Naive B cell (primary cell): Measurements from ENCODE around the gene ARV1. TPM values are rescaled to one million over a fixed set of nuclear protein-coding genes. Genes with fewer than 3 reads are reported as not detected.
A peak's percentile ranks its signal among the peaks of the same experiment; 100 is the strongest.

ENCODE experiments used
- ATAC-seq, 2 donors: fragments of 150-1000 bp; cut with Tn5 transposase; 2 replicates each; pipeline ENCODE4 v1.10.0; 2021; ENCODE audit warnings: low read depth in 2 of 2, mild to moderate bottlenecking in 2 of 2, moderate library complexity in 2 of 2
- DNase-seq: peaks from one replicate; pipeline ENCODE4 v3.0.0; 2022
- H3K27ac Mint-ChIP-seq, 6 donors: one replicate each; pipeline ENCODE4 v1.8.0; 2020 to 2022; ENCODE audit warnings: mild to moderate bottlenecking in 6 of 6, mixed read lengths in 6 of 6, moderate library complexity in 5 of 6, inconsistent platforms in 2 of 6
- H3K27me3 Mint-ChIP-seq, 3 donors: one replicate each; pipeline ENCODE4 v1.8.0; 2021 to 2022; ENCODE audit warnings: mixed read lengths in 3 of 3, mild to moderate bottlenecking in 1 of 3
- H3K36me3 Mint-ChIP-seq, 2 donors: one replicate each; pipeline ENCODE4 v1.8.0; 2020 to 2022; ENCODE audit warnings: mixed read lengths in 2 of 2, inconsistent platforms in 1 of 2, mild to moderate bottlenecking in 1 of 2
- H3K4me1 Mint-ChIP-seq, 3 donors: one replicate each; pipeline ENCODE4 v1.8.0; 2020 to 2022; ENCODE audit warnings: mixed read lengths in 3 of 3, inconsistent platforms in 1 of 3, mild to moderate bottlenecking in 1 of 3, moderate library complexity in 1 of 3
- H3K4me3 Mint-ChIP-seq, 8 donors: one replicate each; pipeline ENCODE4 v1.8.0; 2020 to 2022; ENCODE audit warnings: mild to moderate bottlenecking in 8 of 8, mixed read lengths in 8 of 8, moderate library complexity in 8 of 8, inconsistent platforms in 2 of 8
- H3K9me3 Mint-ChIP-seq, 7 donors: one replicate each; pipeline ENCODE4 v1.8.0; 2020 to 2022; ENCODE audit warnings: mixed read lengths in 7 of 7, mild to moderate bottlenecking in 5 of 7, inconsistent platforms in 2 of 7, moderate library complexity in 1 of 7
- polyA plus RNA-seq, 6 donors: library from polyadenylated mRNA; unstranded; fragments of 300-500 nt; fragmentation: Illumina TruSeq; gene quantifications; one replicate each; pipeline ENCODE4 v1.2.3, GENCODE V29; 2021; ENCODE audit warnings: low read depth in 6 of 6

ARV1 gene
- polyA plus RNA-seq: 10 to 100 TPM; 33.6 to 46.4 (median 38.8) TPM

- Mint-ChIP-seq H3K27me3 (no peaks in the 10 kb centered on the region), H3K9me3 (no peaks in the 10 kb centered on the region), H3K4me3 (peak within 1 kb of the TSS in 7 of 8 donors; percentile 93 to 100 (median 98)), H3K4me1 (peaks cover 35 to 36% (median 35%) of the 10 kb centered on the region in 3 donors), H3K27ac (peak within 1 kb of the TSS; percentile 97 to 99 (median 98)), H3K36me3 (peaks cover 0 to 5% of the 10 kb centered on the region in 2 donors)
- DNase-seq (peak; percentile 99), ATAC-seq (peak; percentile 88 to 89)
Observed at GRCh38 chr1:230978491-230979388, at the start of gene ARV1, which contains the start of gene TTC13. TSS of gene ARV1 (plus strand) at chr1:230979094. CDS start at chr1:230979106, 12 bp downstream. TSS of gene TTC13 (minus strand) at chr1:230978861. CDS start at chr1:230978830, 31 bp downstream.

- Mint-ChIP-seq H3K4me3 (no peak overlapping the region), H3K27me3 (no peaks in the 10 kb centered on the region), H3K9me3 (no peaks in the 10 kb centered on the region), H3K4me1 (peaks cover 0 to 9% (median 9%) of the 10 kb centered on the region in 3 donors), H3K36me3 (peaks cover 21 to 25% of the 10 kb centered on the region in 2 donors), H3K27ac (no peak overlapping the region)
- ATAC-seq (no peak), DNase-seq (no peak)
Observed at GRCh38 chr1:230930986-230931385, 47.9 kb upstream of the ARV1 start.

- Mint-ChIP-seq H3K27ac (peak overlapping the region in 1 of 6 donors; percentile 3), H3K4me1 (peaks cover 0 to 19% (median 12%) of the 10 kb centered on the region in 3 donors), H3K27me3 (no peaks in the 10 kb centered on the region), H3K36me3 (peaks cover 11 to 21% of the 10 kb centered on the region in 2 donors), H3K4me3 (no peak overlapping the region), H3K9me3 (no peaks in the 10 kb centered on the region)
- no peak for DNase-seq
- ATAC-seq: no peak
Observed at GRCh38 chr1:230935852-230936251, 43.0 kb upstream of the ARV1 start.

- no peak for DNase-seq
- Mint-ChIP-seq H3K9me3 (no peaks in the 10 kb centered on the region), H3K36me3 (peaks cover 11 to 21% of the 10 kb centered on the region in 2 donors), H3K27ac (peak overlapping the region in 1 of 6 donors; percentile 56), H3K27me3 (no peaks in the 10 kb centered on the region), H3K4me3 (no peak overlapping the region), H3K4me1 (peaks cover 0 to 19% (median 12%) of the 10 kb centered on the region in 3 donors)
- ATAC-seq: no peak
Observed at GRCh38 chr1:230936475-230936874, 42.4 kb upstream of the ARV1 start.

GRCh38 chr1:230937371-230937770, 41.5 kb upstream of the ARV1 start:
- Mint-ChIP-seq H3K27ac (no peak overlapping the region), H3K4me1 (peaks cover 0 to 19% (median 12%) of the 10 kb centered on the region in 3 donors), H3K9me3 (no peaks in the 10 kb centered on the region), H3K27me3 (no peaks in the 10 kb centered on the region), H3K36me3 (peaks cover 11 to 21% of the 10 kb centered on the region in 2 donors), H3K4me3 (no peak overlapping the region)
- ATAC-seq (no peak), DNase-seq (no peak)

GRCh38 chr1:230938924-230939368, 39.9 kb upstream of the ARV1 start:
- Mint-ChIP-seq H3K4me1 (peaks cover 0 to 19% (median 17%) of the 10 kb centered on the region in 3 donors), H3K36me3 (peaks cover 13 to 28% of the 10 kb centered on the region in 2 donors), H3K4me3 (no peak overlapping the region), H3K9me3 (no peaks in the 10 kb centered on the region), H3K27ac (peak overlapping the region in 1 of 6 donors; percentile 10), H3K27me3 (no peaks in the 10 kb centered on the region)
- DNase-seq (no peak), ATAC-seq (no peak)

GRCh38 chr1:230939806-230940489, 38.9 kb upstream of the ARV1 start:
- ATAC-seq (no peak), DNase-seq (no peak)
- Mint-ChIP-seq H3K27me3 (no peaks in the 10 kb centered on the region), H3K36me3 (peaks cover 17 to 27% of the 10 kb centered on the region in 2 donors), H3K9me3 (no peaks in the 10 kb centered on the region), H3K4me1 (peaks cover 0 to 19% (median 17%) of the 10 kb centered on the region in 3 donors), H3K27ac (peak overlapping the region in 2 of 6 donors; percentile 39 to 42), H3K4me3 (no peak overlapping the region)

GRCh38 chr1:230940848-230941247, 38.0 kb upstream of the ARV1 start:
- peak overlapping the region in 1 of 6 donors; percentile 18 for H3K27ac Mint-ChIP-seq
- H3K9me3 Mint-ChIP-seq: no peaks in the 10 kb centered on the region
- no peaks in the 10 kb centered on the region for H3K27me3 Mint-ChIP-seq
- ATAC-seq (no peak), DNase-seq (no peak)
- no peak overlapping the region for H3K4me3 Mint-ChIP-seq
- peaks cover 0 to 10% (median 9%) of the 10 kb centered on the region in 3 donors for H3K4me1 Mint-ChIP-seq
- peaks cover 17 to 25% of the 10 kb centered on the region in 2 donors for H3K36me3 Mint-ChIP-seq

GRCh38 chr1:230943048-230943593, 35.8 kb upstream of the ARV1 start:
- DNase-seq (no peak), ATAC-seq (no peak)
- Mint-ChIP-seq H3K4me1 (peaks cover 17 to 24% (median 17%) of the 10 kb centered on the region in 3 donors), H3K4me3 (no peak overlapping the region), H3K27me3 (no peaks in the 10 kb centered on the region), H3K27ac (no peak overlapping the region), H3K9me3 (no peaks in the 10 kb centered on the region), H3K36me3 (peaks cover 13 to 23% of the 10 kb centered on the region in 2 donors)

GRCh38 chr1:230948301-230948700, 30.6 kb upstream of the ARV1 start:
- Mint-ChIP-seq H3K27ac (peak overlapping the region in 5 of 6 donors; percentile 48 to 98 (median 73)), H3K4me1 (peaks cover 17 to 29% (median 24%) of the 10 kb centered on the region in 3 donors), H3K27me3 (no peaks in the 10 kb centered on the region), H3K4me3 (peak overlapping the region in 6 of 8 donors; percentile 9 to 83 (median 58)), H3K36me3 (peaks cover 7 to 16% of the 10 kb centered on the region in 2 donors), H3K9me3 (no peaks in the 10 kb centered on the region)
- ATAC-seq (peak; percentile 84 to 93), DNase-seq (peak; percentile 20)

GRCh38 chr1:230948903-230949302, 30.0 kb upstream of the ARV1 start:
- Mint-ChIP-seq H3K27me3 (no peaks in the 10 kb centered on the region), H3K4me3 (peak overlapping the region in 5 of 8 donors; percentile 9 to 83 (median 67)), H3K27ac (peak overlapping the region in 5 of 6 donors; percentile 43 to 96 (median 73)), H3K36me3 (peaks cover 7 to 19% of the 10 kb centered on the region in 2 donors), H3K4me1 (peaks cover 17 to 29% (median 24%) of the 10 kb centered on the region in 3 donors), H3K9me3 (no peaks in the 10 kb centered on the region)
- DNase-seq: no peak
- no peak for ATAC-seq

GRCh38 chr1:230950404-230950803, 28.5 kb upstream of the ARV1 start:
- DNase-seq (no peak), ATAC-seq (no peak)
- no peak overlapping the region for H3K27ac Mint-ChIP-seq
- peaks cover 2 to 17% of the 10 kb centered on the region in 2 donors for H3K36me3 Mint-ChIP-seq
- no peaks in the 10 kb centered on the region for H3K27me3 Mint-ChIP-seq
- H3K4me3 Mint-ChIP-seq: no peak overlapping the region
- peaks cover 17 to 29% (median 24%) of the 10 kb centered on the region in 3 donors for H3K4me1 Mint-ChIP-seq
- H3K9me3 Mint-ChIP-seq: no peaks in the 10 kb centered on the region

GRCh38 chr1:230957580-230957989, 21.3 kb upstream of the ARV1 start:
- peaks cover 7 to 25% of the 10 kb centered on the region in 2 donors for H3K36me3 Mint-ChIP-seq
- peaks cover 27 to 49% (median 45%) of the 10 kb centered on the region in 3 donors for H3K4me1 Mint-ChIP-seq
- DNase-seq (peak; percentile 26), ATAC-seq (peak; percentile 83 to 86)
- no peaks in the 10 kb centered on the region for H3K9me3 Mint-ChIP-seq
- H3K4me3 Mint-ChIP-seq: peak overlapping the region in 7 of 8 donors; percentile 45 to 91 (median 69)
- no peaks in the 10 kb centered on the region for H3K27me3 Mint-ChIP-seq
- peak overlapping the region in 5 of 6 donors; percentile 64 to 98 (median 82) for H3K27ac Mint-ChIP-seq
